GM12878 (cell line): ENCODE measurements around the gene BCAP31. TPM values are rescaled to one million over a fixed set of nuclear protein-coding genes. Genes with fewer than 3 reads are reported as not detected.

Experiments used
- ATAC-seq: fragments of 200-7000 bp; cut with Tn5 transposase; 3 replicates; pipeline ENCODE4 v1.9.1; 2020; ENCODE audit warnings: mild to moderate bottlenecking, moderate library complexity
- BruUV-seq: library from RNA; stranded (reverse); fragments of 400-500 nt; replicated peaks from 2 replicates; lab custom pipeline; 2021; lab: Mats Ljungman, UMichigan
- CTCF ChIA-PET: fragments of 300-600 bp; sonication (Branson Sonifier 250); formaldehyde crosslinking; extraction: SDS; loops from one replicate; lab custom pipeline; 2021; ENCODE audit warnings: inconsistent platforms; lab: Yijun Ruan, JAX
- POLR2A ChIA-PET: fragments of 350-600 bp; formaldehyde crosslinking; extraction: SDS; loops from one replicate; lab custom pipeline; 2021; ENCODE audit warnings: inconsistent platforms; lab: Charles Lee
- RAD21 ChIA-PET: fragments of 300-600 bp; sonication (Branson Sonifier 250); formaldehyde crosslinking; loops from one replicate; lab custom pipeline; 2023; ENCODE audit warnings: antibody characterized with exemption; ENCODE audit not compliant: unreplicated experiment; lab: Charles Lee
- SMC1A ChIA-PET: fragments of 300-600 bp; sonication (Branson Sonifier 250); formaldehyde crosslinking; loops from one replicate; lab custom pipeline; 2023; ENCODE audit not compliant: unreplicated experiment, uncharacterized antibody; lab: Charles Lee
- DNase-seq: peaks from one replicate; pipeline ENCODE4 v3.0.0-alpha.2; 2011; ENCODE audit warnings: low read depth, low spot score
- FAIRE-seq: peaks from 3 replicates; lab custom pipeline; 2011; peaks lifted over from hg19 to GRCh38; lab: Jason Lieb, UNC
- H2AFZ ChIP-seq: 2 replicates; pipeline ENCODE4 v1.6.0; 2011; ENCODE audit warnings: low read depth, low read length, control low read depth; ENCODE audit not compliant: control insufficient read depth
- H3K27ac ChIP-seq: 2 replicates; pipeline ENCODE4 v1.5.1; 2011; ENCODE audit warnings: control low read depth; ENCODE audit not compliant: control insufficient read depth, insufficient read depth
- H3K27me3 ChIP-seq, 2 experiments: replicated peaks in 1 of 2; 2 replicates each; pipeline versions ENCODE4 v1.6.0 to v1.6.1; 2011; ENCODE audit warnings: low read length in 1 of 2; ENCODE audit not compliant: control insufficient read depth in 2 of 2, insufficient read depth in 2 of 2
- H3K36me3 ChIP-seq, 2 experiments: 2 replicates each; pipeline ENCODE4 v1.5.1; 2011; ENCODE audit warnings: low read length in 1 of 2; ENCODE audit not compliant: control insufficient read depth in 2 of 2, insufficient read depth in 2 of 2
- H3K4me1 ChIP-seq: 2 replicates; pipeline ENCODE4 v1.6.1; 2011; ENCODE audit warnings: mild to moderate bottlenecking, low read length, moderate library complexity, mixed read lengths; ENCODE audit not compliant: control insufficient read depth, insufficient read depth
- H3K4me2 ChIP-seq: 2 replicates; pipeline ENCODE4 v1.6.0; 2011; ENCODE audit warnings: control low read depth; ENCODE audit not compliant: control insufficient read depth, insufficient read depth
- H3K4me3 ChIP-seq: fragments of 200-600 bp; sonication (generic); 2 replicates; pipeline ENCODE4 v1.5.1; 2016
- H3K79me2 ChIP-seq: 2 replicates; pipeline ENCODE4 v1.6.0; 2011; ENCODE audit warnings: low read length; ENCODE audit not compliant: control insufficient read depth, insufficient read depth
- H3K9ac ChIP-seq: 2 replicates; pipeline ENCODE4 v1.8.0; 2011; ENCODE audit warnings: low read length, control low read depth, mixed read lengths; ENCODE audit not compliant: control insufficient read depth, insufficient read depth
- H3K9me3 ChIP-seq: replicated peaks from 3 replicates; pipeline ENCODE4 v1.5.1; 2011; ENCODE audit warnings: mild to moderate bottlenecking, low read length; ENCODE audit not compliant: control insufficient read depth, insufficient read depth
- H4K20me1 ChIP-seq: 2 replicates; pipeline ENCODE4 v1.6.0; 2011; ENCODE audit not compliant: control insufficient read depth, insufficient read depth
- BCL11A ChIP-seq: IDR thresholded peaks from 2 replicates; pipeline ENCODE4 v1.6.1; 2011; ENCODE audit warnings: low read depth, low read length
- BCL3 ChIP-seq: IDR thresholded peaks from 2 replicates; pipeline ENCODE4 v1.6.1; 2011; ENCODE audit warnings: borderline replicate concordance, low read depth, mild to moderate bottlenecking, moderate library complexity, low read length; ENCODE audit not compliant: insufficient read depth, poor library complexity, severe bottlenecking
- BCLAF1 ChIP-seq: fragments of 450-650 bp; IDR thresholded peaks from 2 replicates; pipeline ENCODE4 v1.6.1; 2017; ENCODE audit warnings: antibody characterized with exemption, mild to moderate bottlenecking, moderate library complexity
- FOXK2 ChIP-seq: fragments of 450-650 bp; IDR thresholded peaks from 2 replicates; pipeline ENCODE4 v1.6.1; 2017; ENCODE audit warnings: mild to moderate bottlenecking, moderate library complexity
- PBX3 ChIP-seq: IDR thresholded peaks from 2 replicates; pipeline ENCODE4 v1.6.1; 2011; ENCODE audit warnings: mild to moderate bottlenecking, low read depth, low read length, moderate library complexity; ENCODE audit not compliant: insufficient replicate concordance
- RAD51 ChIP-seq: fragments of 450-650 bp; IDR thresholded peaks from 2 replicates; pipeline ENCODE4 v1.6.1; 2016; ENCODE audit warnings: moderate library complexity, mild to moderate bottlenecking, inconsistent platforms
- YBX1 ChIP-seq: fragments of 450-650 bp; IDR thresholded peaks from 2 replicates; pipeline ENCODE4 v1.6.1; 2016; ENCODE audit warnings: antibody characterized with exemption
- ZNF217 ChIP-seq: fragments of 450-650 bp; IDR thresholded peaks from 2 replicates; pipeline ENCODE4 v1.6.1; 2017; ENCODE audit warnings: antibody characterized with exemption, mild to moderate bottlenecking
- WGBS: methylation state at CpG from one replicate; pipeline ENCODE4 v1.1.6; 2016; ENCODE audit warnings: low lambda C conversion rate; ENCODE audit not compliant: insufficient replicate concordance, insufficient coverage; ENCODE audit errors: missing lambda C conversion rate; 5-methylcytosine and 5-hydroxymethylcytosine counted together
- in situ Hi-C: fragments of 300-500 bp; cut with MboI; formaldehyde crosslinking; loops from 9 replicates; pipeline ENCODE4 v1.14.3; 2018; ENCODE audit warnings: mixed read lengths
- intact Hi-C: fragments of 100-400 bp; cut with micrococcal nuclease; formaldehyde crosslinking; loops from one replicate; pipeline ENCODE4 v1.14.2; 2022; ENCODE audit not compliant: unreplicated experiment
- polyA plus RNA-seq, 11 experiments: library from polyadenylated mRNA; depleted of rRNA in 4 of 11; unstranded in 6 of 11; stranded (reverse) in 5 of 11; fragments of >200 nt; fragmentation: Nextera tagmentation in 4 of 11; fragmentation: Illumina TruSeq in 1 of 11; extraction: Ambion mirVana in 4 of 11; extraction: Trizol in 1 of 11; gene quantifications; 1 replicate in 1 of 11; 2 replicates in 10 of 11; pipeline versions ENCODE4 v1.2.1 to v1.2.3, GENCODE V29; 2011 to 2016; ENCODE audit warnings: inconsistent platforms in 2 of 11, missing spikeins in 2 of 11, low read depth in 1 of 11
- total RNA-seq, 4 experiments: library from RNA; depleted of rRNA in 3 of 4; stranded (reverse); fragments of >200 nt in 3 of 4; fragmentation: Illumina TruSeq in 1 of 4; extraction: Trizol in 1 of 4; gene quantifications; 2 replicates each; pipeline versions ENCODE4 v1.2.1 to v1.2.3, GENCODE V29; 2013 to 2021

BCAP31 gene
- total and polyA plus RNA-seq, 10 of the 15 experiments (the other 5 are each of a cell fraction or from before 2014, with no cell fraction given) = 63.1 to 246 (median 95.6) TPM

GRCh38 chrX:153673428-153674218 lies 50.6 kb downstream of the BCAP31 start, which contains the start of gene PNCK:
Gene PNCK (minus strand): TSS chrX:153673813. CDS start chrX:153673076, 737 bp downstream.
- no peaks in the 10 kb centered on the region for H3K79me2 ChIP-seq
- H4K20me1 ChIP-seq = no peaks in the 10 kb centered on the region
- 39% methylated on average over 35 of the region's 98 CpGs for WGBS
- intact Hi-C loops = no loop called here
- ATAC-seq (no peak), DNase-seq (no peak)
- no peaks in the 10 kb centered on the region for H3K36me3 ChIP-seq
- no TSS peak for BruUV-seq
- no peak within 1 kb of the TSS for H3K27ac ChIP-seq
- H3K4me2 ChIP-seq = no peak within 1 kb of the TSS
- H3K9me3 ChIP-seq = no peaks in the 10 kb centered on the region; the same call in 2 of the 3 replicates
- ChIA-PET RAD21 (no interaction called here), POLR2A (no interaction called here), SMC1A (no interaction called here)
- H3K4me1 ChIP-seq = no peaks in the 10 kb centered on the region
- H2AFZ ChIP-seq = no peak within 1 kb of the TSS
- H3K27me3 ChIP-seq = no peaks in the 10 kb centered on the region
- TF ChIP-seq FOXK2 (no peak), BCL11A (no peak), YBX1 (no peak), RAD51 (no peak)
- TF ChIP-seq, all 136 proteins: peak for 0
- FAIRE-seq = no peak
- H3K9ac ChIP-seq = no peak within 1 kb of the TSS
- H3K4me3 ChIP-seq = no peak within 1 kb of the TSS
- in situ Hi-C loops = loop anchor here (5.0 to 10.0 kb wide), 2 partner anchors 61 to 726 kb away; no protein-coding TSS in a partner anchor
- CTCF ChIA-PET = no interaction called here

- no peak for DNase-seq
- Histone ChIP-seq H3K9me3 (no peaks in the 10 kb centered on the region; the same call in 2 of the 3 replicates), H3K27me3 (no peaks in the 10 kb centered on the region), H3K4me1 (no peaks in the 10 kb centered on the region)
- TF ChIP-seq ZNF217 = no peak
- no peak for TF ChIP-seq BCLAF1
- TF ChIP-seq PBX3 = peak; percentile 15
- TF ChIP-seq BCL3 = peak; percentile 48
- TF ChIP-seq, all 136 proteins: peak for 2
- H2AFZ ChIP-seq = no peak overlapping the region
- no peaks in the 10 kb centered on the region for H4K20me1 ChIP-seq
- ChIA-PET RAD21 (no interaction called here), CTCF (no interaction called here), SMC1A (no interaction called here), POLR2A (no interaction called here)
- H3K4me2 ChIP-seq = no peak overlapping the region
- WGBS = 68% methylated on average over 37 of the region's 53 CpGs
- ATAC-seq = no peak
- no peak for FAIRE-seq
- no peak overlapping the region for H3K9ac ChIP-seq
- in situ Hi-C loops = loop anchor here (5.0 to 10.0 kb wide), 2 partner anchors 62 to 725 kb away; no protein-coding TSS in a partner anchor
- BruUV-seq = no TSS peak
- no peak overlapping the region for H3K27ac ChIP-seq
- H3K36me3 ChIP-seq = no peaks in the 10 kb centered on the region
- H3K4me3 ChIP-seq = no peak overlapping the region
- H3K79me2 ChIP-seq = no peaks in the 10 kb centered on the region
- intact Hi-C loops = no loop called here
These were observed 51.4 kb downstream of the BCAP31 start for GRCh38 chrX:153672531-153673427.
